GM18861 (cell line): ENCODE data around the gene GRIK1.

Experiments
- ATAC-seq: cut with Tn5 transposase; IDR thresholded peaks from one replicate; pipeline ENCODE4 v1.9.1; 2021; ENCODE audit not compliant: unreplicated experiment

GRIK1 gene

GRCh38 chr21:29499229-29499628 lies 440.6 kb downstream of the GRIK1 start:
- no peak for ATAC-seq

GRCh38 chr21:29496337-29496736 lies 443.5 kb downstream of the GRIK1 start:
- no peak for ATAC-seq

GRCh38 chr21:29490016-29490415 lies 449.8 kb downstream of the GRIK1 start:
- ATAC-seq, result no peak

- ATAC-seq, result no peak
Observed at GRCh38 chr21:29487154-29487553, 452.6 kb downstream of the GRIK1 start.
